GM18858 (cell line): Measurements from ENCODE around the gene ZEB1.
"Not testable (repeated sequence)": the region's sequence is repeated elsewhere in the genome, so short reads cannot be mapped to it uniquely, and the experiment has no call there.

Experiments
- ATAC-seq: cut with Tn5 transposase; IDR thresholded peaks from one replicate; pipeline ENCODE4 v1.9.1; 2021; ENCODE audit not compliant: unreplicated experiment

ZEB1 gene

GRCh38 chr10:31419394-31420063 lies 100.5 kb downstream of the ZEB1 start:
- ATAC-seq: no peak

DNA sequence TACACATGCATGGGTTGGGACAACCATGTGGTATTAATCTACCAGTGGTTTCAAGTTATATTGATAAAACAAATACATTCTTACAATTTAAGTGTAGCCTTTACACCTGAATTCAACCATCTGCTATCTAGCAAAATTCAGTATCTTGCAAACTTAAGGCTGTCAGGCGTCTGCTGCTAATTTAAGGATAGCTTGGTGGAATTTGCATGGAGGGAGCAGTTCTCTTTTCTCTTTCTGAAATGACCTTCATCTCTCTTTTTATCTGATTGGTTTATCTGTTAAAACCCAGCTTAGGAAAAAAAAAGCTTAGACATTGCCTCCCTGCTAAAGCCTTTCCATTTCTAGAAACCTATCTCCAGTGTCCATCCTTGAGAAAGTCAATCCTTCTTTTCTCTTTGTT lies 102.3 kb downstream of the ZEB1 start:
- no peak for ATAC-seq

DNA sequence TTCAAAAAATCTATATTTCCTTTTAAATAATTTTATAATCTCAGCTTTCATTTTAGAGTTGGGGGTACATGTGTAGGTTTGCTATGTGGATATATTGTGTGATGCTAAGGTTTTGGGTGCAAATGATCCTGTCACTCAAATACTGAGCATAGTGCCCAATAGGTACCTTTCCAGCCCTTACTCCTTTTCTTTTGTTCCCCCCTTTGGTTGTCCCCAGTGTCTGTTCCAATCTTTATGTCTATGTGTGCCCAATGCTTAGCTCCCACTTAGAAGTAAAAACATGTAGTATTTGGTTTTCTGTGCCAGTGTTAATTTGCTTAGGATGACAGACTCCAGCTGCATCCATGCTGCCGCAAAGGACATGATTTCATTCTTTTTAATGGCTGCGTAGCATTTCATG lies 103.6 kb downstream of the ZEB1 start:
- no peak for ATAC-seq

DNA sequence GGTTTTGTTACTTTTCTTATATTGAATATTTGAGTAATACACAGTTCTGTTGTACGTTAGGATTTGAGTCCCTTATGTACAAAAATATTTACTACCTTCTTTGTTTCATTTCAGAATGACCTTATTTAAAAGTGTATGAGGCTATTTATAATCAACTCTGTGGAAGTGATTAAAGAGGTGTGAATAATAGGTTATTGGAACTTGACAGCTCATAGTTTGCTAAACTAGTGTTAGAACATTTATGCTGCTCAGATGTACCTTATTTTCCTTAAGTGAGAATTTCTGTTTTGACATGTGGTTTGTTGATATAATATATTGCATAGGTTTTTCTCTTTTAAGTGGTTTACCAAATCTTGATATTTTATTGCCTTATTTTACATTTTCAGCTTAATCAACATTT lies 105.5 kb downstream of the ZEB1 start:
- no peak for ATAC-seq

DNA sequence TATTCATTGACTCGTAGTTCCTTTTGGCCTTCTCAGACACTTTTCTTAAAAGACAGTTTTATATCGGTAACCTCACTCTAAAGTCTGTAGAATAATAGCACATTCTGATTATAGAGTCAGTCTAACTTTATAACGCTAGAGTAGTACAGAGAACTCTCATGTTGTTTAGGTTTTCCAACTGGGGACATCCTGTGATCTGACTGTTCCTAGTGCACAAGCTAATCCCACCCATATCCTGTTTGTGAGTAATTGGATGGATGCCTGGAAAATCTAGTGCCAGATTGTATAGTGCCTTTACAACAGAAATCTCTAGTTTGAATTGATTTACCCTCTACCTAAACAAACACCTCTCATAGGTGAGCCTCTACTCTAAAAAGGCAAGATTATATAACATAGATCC lies 107.4 kb downstream of the ZEB1 start:
- ATAC-seq: no peak

GRCh38 chr10:31427334-31427733 lies 108.3 kb downstream of the ZEB1 start:
- not testable (repeated sequence) for ATAC-seq

- ATAC-seq: not testable (repeated sequence)
These were observed 109.5 kb downstream of the ZEB1 start for GRCh38 chr10:31428499-31428898.

- no peak for ATAC-seq
These were observed 112.0 kb downstream of the ZEB1 start for GRCh38 chr10:31431021-31431420.

- ATAC-seq: no peak
These were observed 118.9 kb downstream of the ZEB1 start for GRCh38 chr10:31437959-31438358.

DNA sequence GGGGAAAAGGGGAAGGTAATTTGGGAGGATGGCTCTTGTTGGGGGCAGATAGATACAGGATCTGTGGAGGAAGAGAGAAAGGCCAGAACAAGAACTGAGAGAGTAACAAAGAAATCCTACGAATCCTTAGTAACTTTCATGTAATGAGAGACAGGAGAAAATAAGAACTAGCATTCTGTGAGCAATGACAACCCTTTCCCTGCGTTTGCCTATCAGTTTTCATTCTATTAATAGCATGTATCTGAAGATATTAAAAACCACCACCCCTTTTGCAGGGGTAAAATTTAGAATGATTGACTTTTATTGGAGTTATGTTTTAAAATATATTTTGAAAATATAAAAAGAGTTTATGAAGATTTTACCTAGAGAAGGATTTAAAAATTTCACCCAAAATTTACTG lies 132.8 kb downstream of the ZEB1 start:
- ATAC-seq: no peak

DNA sequence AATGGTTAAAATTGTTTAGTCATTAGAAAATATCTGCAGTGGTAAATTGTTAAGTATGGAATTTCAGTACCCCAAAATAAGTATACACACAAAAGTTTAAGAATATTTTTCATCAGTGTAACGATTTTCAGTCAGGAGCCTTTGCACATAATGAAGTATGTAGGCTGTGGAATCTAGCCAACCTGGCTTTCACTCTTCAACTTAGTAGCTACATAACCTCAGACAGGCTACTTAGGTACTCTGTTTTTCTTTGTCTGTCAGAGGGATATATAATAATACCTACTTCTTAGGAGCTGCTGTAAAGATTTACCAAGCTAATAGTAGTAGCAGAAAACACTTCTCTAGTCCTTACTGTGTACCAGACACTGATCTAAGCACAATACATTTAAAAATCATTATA lies 137.5 kb downstream of the ZEB1 start:
- ATAC-seq: no peak

DNA sequence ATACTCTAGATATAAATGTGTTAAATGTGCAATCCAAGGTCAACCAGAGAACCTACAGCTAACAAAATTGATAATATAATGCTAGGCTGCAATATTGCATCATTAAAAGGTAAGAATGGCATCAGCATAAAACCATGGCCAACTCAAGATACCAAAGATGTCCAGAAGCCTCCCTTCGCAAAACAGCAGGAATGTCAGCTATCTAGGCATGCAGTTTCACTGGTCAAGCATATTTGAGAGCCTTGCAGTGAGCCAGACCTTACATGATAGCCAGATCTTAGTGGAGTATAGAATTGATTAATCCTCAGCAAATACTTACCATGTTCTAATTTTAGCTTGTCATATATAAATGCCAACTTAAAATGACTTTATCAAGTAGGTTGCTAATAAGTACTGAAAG lies 138.8 kb downstream of the ZEB1 start:
- ATAC-seq: no peak

- ATAC-seq: no peak
These were observed 140.0 kb downstream of the ZEB1 start for GRCh38 chr10:31458974-31459373.

DNA sequence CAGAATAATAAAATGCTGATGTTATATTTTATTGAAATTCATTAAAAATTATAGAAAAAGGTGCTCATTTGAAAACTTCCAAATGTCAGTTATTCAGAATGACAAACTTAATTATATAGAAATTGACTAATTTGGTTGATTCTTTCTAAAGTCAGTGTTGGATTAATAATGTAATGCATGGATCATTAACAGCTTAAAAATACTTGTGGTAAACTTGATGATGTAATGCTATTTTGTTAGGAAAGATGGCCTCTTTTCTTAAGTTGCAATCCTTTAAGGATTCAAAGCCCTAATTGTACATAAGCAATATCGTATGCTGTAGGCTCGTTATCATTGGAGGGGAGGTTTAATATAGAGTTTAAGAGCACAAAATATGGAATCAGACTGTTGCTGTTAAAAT lies 141.2 kb downstream of the ZEB1 start:
- no peak for ATAC-seq

DNA sequence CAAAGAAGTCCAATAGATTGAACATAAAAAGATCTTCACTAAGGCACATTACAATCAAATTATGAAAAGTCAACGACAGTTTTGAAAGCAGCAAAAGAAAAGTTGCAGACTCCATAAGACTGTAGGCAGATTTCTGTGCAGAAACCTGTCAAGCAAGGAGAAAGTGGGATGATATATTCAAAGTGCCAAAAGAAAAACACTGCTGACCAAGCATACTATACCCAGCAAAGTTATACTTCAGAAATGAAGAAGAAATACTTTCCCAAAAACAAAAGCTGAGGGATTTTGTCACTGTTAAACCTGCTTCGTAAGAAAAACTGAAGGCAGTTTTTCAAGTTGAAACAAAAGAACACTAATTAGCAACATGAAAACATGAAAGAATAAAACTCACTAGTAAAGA lies 145.5 kb downstream of the ZEB1 start:
- no peak for ATAC-seq

DNA sequence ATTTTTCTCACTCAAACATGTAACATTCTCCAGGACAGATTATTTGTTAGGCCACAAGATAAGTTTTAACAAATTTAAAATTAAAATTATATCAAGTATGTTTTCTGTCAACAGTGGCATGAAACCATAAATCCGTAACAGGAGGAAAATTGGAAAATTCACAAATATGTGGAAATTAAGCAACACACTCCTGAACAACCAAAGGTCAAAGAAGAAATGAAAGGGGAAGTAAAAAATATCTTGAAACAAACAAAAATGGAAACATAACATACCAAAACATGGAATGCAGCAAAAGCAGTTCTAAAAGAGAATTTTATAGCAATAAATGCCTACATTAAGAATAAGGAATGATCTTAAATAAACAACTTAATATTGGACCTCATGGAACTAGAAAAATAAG lies 147.3 kb downstream of the ZEB1 start:
- ATAC-seq: no peak

DNA sequence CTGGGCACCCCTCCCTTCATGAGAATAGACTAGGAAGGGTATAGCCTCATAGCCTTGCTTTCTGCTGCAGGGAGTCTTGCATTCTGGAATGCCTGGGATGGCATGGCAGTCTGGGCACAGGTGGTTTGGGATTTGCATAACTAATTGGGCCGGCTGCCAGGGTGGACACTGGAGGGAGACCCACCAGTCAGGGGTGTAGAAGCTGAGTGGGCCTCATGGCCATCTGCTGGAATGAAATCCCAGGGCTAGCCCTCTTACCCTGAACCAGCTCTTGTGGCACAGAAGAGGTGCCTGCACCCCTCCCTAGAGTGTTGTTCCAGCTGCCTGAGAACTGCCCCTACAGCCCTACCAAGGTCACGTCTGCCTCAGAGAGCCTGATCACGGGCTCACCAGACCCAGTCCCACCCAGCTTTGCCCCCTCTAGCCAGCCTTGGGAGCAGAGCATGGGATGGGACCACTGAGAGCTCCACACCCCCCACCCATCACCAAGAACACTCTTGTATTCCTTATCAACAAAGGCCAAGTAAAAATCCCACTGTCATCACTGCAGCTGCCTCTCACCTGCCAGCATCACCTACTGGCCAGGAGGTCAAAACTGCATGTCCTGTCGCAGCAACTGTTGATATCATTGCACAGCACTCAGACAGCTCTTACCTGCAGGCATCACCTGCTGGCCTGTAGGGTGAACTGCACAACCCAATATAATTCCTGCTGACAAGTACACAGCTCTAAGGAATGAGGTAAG lies 148.9 kb downstream of the ZEB1 start:
- ATAC-seq: no peak

DNA sequence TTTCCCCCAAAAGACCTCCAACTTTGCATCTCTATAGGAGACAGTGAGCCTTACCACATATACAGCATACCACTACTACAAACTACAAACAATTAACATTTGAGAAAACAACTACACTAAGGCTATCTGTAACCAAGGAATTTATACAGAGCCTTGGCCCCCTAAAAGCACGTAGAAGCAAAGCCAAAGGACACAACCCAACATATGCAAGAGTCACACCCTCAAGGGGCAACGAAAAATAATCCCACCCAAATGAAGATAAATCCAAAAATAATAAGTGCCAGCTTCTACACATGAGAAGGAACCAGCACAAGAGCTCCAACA lies 149.5 kb downstream of the ZEB1 start:
- ATAC-seq: no peak

DNA sequence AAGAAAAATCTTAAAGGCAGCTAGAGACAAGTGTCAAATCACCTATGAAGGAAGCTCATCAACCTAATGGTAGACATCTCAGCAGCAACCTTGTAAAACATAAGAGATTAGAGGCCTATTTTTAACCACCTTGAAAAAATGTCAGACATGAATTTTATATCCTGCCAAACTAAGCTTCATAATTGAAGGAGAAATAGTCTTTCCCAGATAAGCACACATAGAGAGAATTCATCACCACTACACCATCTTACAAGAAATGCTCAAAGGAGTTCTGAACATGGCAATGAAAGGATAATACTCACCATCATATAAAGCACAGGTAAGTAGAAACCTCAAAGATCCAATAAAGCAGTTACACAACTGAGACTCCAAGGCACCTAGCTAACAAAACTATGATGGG lies 156.5 kb downstream of the ZEB1 start:
- no peak for ATAC-seq

DNA sequence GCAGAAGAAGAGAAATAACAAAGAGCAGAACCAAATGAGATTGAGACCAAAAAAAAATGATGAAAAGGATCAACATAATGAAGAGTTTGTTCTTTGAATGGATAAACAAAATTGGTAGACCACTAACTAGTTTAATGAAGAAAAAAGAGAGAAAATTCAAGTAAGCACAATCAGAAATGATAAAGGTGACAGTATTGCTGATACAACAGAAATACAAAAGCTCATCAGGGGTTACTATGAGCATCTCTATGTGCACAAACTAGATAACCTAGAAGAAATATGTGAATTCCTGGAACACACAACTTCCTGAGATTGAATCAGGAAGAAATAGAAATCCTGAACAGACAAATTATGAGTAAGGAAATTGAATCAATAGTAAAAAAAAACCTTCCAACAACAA lies 157.1 kb downstream of the ZEB1 start:
- ATAC-seq: no peak

- no peak for ATAC-seq
These were observed 158.6 kb downstream of the ZEB1 start for GRCh38 chr10:31477584-31477983.

GRCh38 chr10:31479752-31480151 lies 160.7 kb downstream of the ZEB1 start:
- no peak for ATAC-seq

GRCh38 chr10:31483546-31483945 lies 164.5 kb downstream of the ZEB1 start:
- no peak for ATAC-seq
